GM10847 (cell line): ENCODE measurements around the gene AASS.

Experiments used
- POLR2A ChIP-seq: IDR thresholded peaks from 2 replicates; pipeline ENCODE4 v1.6.1; 2011; ENCODE audit not compliant: insufficient read length; ENCODE audit errors: extremely low read depth

The AASS gene

DNA sequence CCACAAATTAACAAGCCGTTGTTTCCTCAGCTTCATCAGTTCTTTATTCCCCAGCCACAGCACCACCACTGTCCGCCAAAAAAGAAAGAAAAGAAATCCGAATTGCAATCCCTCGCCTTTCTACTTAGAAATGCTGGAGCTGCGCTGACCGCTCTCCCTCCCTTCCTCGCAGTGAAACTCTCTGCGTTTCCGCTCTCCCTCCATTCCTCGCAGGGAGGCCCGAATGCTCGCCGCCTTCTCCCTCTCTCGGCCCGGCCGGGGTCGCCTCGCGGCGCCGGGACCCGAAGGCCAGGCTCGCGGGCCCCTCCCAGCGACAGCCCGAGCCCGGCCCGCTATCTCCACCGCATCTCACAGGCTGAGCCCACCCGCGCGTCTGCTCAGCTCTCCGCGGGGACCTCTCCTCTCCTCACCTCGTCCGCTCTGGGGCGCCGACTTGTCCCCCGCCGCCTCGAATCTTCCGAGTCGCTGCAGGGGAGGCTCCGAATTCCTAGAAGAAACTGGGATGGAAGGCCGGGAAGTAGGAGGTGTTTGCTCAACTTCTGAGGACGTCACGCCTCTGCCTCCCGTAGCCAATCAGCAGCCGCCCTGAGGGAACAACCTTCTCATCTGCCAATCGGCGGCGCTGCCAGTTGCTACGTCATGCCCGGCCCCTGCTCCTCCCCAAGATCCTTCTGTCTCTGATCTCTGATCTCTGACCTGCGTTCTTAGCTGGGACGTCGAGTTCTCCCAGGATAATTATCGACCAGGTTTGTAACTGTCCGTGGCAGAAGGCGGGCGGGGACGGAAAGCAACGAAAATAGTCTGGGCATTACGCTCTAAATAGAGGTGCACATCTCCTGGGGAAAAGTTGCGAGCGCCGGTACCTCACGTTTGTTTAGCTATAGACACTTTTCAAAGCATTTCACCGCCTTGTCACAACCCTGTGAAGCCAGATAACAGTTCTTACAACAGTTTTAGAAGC, at the start of gene AASS:
Gene AASS (minus strand): TSS at position 499 of the 961 bp plus-strand sequence. CDS start 10,523 bp downstream, outside the sequence.
- no peak for TF ChIP-seq POLR2A

DNA sequence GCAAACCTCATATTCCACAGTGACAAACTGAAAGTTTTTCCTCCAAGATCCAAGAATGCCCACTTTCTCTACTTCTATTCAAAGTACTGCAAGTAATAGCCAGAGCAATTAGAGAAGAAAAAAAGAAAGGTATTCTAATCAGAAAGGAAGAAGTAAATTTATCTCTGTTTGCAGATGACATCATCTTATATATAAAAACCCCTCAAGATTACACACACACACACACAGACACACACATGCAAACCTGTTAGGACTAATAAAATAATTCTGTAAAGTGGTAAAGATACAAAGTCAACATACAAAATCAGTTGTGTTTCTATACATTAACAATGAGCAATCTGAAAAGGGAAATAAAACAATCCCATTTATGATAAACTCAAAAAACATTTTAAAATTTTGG, 44.7 kb upstream of the AASS start:
- TF ChIP-seq POLR2A, result no peak

DNA sequence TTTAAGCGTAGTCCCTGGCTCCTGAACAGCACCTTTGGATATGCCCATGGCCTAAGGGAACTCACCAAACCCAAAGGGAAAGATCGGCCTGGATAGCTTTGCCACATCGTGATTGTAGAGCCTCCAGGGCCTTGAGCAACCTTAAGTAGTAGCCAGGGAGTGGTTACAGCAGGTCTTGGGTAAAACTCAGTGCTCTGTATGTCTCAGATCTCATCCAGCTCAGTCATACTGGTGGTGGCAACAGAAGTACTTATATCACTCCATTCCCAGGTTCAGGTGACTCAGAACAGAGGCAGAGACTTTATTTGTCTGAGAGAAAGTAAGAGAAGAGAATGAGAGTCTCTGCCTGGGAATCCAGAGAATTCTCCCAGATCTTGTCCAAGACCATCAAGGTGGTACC, 39.1 kb upstream of the AASS start:
- TF ChIP-seq POLR2A, result no peak

DNA sequence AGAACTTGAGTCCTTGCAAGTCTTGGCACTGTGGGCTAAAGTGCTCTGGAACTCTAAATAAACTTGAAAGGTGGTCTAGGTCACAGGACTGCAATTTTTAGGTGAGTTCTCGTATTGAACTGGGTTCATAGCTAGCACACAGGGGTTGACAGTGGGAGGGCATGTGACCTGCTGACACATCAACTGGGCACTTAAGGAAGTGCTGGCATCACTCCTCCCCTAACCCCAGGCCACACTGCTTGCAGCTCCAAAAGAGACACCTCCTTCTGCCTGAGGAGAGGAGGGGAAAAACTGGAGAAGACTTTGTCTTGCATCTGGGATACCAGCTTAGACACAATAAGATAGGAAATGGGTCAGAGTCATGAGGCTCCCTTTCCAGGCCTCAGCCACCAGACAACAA, 38.0 kb upstream of the AASS start:
- TF ChIP-seq POLR2A, result no peak

DNA sequence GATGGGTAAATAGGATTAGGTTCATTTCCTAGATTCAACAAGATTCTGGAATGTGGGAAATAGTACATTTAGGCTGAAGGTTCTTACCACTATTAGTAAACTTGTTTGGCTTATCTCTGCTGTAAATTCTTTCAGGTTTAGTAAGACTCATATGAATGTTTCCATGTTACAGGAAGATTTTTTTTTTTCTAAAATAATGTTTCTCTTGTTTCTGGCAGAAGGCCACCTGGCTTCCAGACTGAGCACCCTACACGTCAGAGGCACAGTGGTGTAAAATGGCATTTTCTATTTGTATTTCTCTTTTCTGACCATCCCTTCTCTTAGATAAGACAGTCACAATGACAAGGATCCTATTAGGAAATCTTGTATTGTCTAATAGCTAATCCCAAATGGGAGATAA, 22.7 kb upstream of the AASS start:
- TF ChIP-seq POLR2A, result no peak

DNA sequence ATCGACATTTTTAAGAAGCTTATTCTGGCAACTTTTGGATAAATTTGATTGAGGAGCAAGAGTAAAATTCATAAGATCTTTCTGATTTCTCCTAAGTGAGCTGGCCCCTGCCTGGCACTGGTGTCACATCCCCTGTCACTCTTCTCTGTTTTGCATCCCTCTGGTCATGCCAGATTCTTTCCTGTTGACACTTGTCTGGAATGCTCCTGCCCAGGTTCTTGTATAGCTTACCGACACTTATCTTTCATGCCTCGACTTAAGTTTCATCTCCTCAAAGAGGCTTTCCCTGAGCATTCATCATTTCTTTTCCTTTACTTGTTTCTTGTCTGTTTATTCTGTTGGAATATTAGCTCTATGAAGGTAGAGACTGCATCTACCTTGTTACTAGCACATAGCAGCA, 22.2 kb upstream of the AASS start:
- TF ChIP-seq POLR2A, result no peak

DNA sequence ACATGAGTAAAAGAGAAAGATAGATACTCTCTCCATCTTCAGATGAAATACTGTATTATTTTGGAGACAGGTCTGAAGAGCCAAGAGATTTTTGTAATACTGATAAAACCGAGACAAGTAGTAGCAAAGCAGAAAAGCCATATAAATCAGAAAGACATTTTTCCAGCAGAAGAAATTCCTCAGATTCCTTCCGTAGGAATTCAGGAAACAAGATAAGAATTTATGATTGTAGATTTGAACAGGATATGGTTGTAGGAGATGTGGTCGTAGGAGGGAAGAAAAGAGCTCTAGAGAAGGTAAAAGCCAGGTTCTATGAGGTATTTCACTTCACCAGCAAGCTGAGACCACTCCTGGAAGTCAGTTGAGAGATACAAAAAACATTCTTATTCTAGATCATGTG, 17.6 kb upstream of the AASS start:
- TF ChIP-seq POLR2A, result no peak

DNA sequence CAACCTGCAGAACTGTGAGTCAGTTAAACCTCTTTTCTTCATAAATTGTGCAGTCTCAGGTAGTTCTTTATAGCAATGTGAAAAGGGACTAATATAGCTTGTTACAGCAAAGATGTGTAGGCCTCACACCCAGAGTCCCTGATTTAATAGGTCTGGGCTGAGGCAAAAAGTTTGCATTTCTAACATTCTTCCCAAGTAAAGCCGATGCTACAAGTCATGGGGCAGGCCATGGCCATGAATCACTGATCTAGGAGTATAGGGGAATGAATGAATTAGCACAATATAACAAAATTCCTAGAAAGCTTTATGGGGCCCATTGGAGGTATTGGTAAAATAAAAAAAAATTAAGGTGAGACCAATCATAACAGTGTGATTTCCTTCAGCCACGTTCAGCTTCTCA, 11.5 kb upstream of the AASS start:
- TF ChIP-seq POLR2A, result no peak

DNA sequence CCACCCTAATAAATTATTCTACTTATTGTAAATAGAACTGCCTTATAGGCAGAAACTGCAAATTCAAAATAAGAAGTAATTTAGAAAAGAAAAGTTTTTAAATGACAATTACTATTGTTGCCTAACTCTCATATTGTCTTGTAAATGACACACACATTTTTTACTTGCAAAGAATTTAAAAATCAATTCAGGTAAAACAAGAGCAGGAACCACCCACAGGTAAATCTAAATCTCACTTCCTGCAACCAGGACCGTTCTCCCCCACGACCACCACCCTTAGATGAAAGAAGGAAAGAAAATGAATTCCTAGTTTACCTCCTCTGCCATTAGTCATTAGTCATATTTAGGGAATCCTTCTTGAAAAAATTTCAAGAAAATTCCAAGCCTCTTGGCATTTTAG, 4.8 kb upstream of the AASS start:
- TF ChIP-seq POLR2A, result no peak

DNA sequence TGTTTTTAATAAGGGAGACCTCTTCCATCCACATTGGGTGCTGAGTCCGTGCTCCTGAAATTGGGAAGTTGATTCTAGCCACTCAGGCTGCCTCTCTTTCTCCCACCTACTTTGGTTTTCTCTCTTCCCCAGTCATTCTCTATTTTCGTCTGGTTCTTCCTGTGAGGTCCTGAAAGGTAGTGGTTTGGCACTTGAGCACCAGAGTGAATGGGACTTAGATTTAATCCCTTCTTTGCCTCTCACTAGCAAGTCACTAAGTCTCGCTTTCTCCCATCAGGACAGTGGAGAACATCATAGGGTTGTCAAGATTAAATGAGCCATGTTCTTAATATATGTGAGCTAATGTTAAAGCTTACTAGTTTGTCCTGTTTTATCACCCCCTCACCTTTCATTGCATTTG, 4.0 kb upstream of the AASS start:
- no peak for TF ChIP-seq POLR2A

DNA sequence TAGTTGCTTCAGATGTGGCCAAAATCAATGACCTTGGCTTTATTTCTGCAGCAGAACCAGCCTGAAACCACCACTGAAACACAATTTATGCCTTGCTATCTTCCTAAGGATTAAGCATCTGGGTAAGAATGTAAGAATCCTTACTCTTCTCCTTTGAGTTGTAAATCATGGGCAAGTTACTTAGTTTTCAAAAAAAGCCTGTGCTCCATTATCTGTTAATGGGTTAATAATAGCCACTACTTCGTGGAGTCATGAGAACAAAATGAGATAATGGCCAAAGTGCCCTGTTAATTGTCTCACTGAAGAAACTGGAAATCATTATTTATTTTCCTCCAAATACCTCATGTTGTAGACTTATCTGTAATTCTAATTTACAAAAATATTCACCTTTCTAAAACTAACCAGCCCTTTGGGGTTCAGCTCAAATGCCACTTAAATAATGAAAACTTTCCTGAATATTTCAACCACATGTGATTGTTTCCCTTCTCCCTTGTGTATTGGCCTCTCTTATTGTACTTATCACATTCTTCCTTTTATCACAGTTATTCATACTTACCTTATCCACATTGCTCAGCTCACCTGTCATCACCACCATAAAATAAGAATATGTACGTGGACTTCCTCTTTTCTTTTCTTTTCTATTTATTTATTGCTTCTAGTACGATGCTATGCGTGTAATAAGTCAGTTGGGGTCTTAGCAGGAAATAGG, 2.0 kb upstream of the AASS start:
- TF ChIP-seq POLR2A, result no peak

DNA sequence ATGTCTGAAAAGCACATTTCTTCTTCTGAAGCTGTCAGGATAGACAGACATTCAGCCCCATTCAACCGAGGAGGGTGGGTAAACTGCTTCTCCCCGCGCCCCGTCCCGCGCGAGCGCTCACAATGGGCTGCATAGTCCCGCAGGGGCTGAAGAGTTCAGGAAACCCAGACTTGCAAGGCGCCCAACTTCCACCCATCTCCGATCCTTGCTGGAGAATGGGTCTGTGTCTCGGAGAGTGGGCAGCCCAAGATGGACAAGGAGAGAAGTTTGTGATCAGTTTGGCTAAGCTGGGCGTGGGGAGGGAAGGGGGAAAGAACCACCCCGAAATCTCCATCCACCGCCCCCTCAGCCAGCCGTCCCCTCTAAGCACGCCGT, 686 bp downstream of the AASS start:
- no peak for TF ChIP-seq POLR2A

DNA sequence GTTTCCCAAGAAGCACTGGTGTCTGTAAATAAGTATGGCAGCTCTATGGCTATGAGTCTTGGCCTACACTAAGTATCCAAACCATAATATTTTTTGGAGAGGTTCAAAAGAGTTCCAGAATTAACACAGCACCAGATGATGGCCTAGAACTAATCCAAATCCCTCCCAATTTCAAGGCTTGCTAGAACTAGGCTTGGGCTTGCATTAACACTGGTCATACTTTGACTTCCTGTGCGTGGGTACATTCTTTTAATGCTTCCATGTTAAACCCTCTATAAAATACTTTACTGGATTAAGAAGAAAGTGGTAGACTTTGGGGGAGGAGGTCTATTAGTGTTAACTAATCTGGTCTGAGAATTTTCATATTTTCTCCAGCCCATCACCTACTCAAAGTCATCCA, 3.1 kb downstream of the AASS start:
- TF ChIP-seq POLR2A, result no peak

DNA sequence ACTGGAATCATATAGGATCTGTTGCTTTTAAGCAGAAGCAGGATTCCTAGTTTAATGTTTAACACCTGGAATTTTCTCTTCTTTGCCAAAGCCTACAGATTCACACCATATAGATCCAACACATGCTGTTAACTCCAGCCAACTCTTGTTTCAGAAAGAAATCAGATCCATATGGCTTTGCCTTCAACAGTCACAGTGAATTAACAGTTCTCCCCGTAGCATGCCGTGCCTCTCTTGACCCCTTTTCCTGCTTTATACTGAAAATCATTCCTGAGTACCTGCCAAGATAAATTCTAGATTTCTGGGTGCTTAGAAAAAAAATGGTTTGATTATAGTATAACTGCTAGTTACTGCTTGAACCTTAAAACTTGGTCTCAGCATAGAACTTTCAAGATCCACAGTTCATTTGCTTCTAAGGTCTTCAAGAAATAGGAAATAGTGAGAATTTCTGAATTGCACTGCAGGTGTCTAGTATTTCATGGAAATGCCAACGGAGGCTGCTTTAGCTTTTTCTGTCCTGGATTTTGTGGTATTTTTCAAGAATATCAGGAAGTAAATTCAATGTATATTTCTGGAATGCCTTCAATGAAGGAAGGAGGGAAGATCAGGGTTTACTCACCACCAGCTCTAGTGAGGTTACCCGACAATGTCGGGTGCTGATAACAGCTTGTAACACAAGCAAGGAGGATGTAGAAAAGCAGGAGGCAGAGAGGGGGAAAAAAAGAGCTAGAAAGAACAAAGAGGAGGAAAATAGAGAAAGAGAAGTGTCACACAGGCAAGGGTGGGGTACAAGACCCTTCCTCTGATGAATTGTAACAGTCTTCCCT, 6.6 kb downstream of the AASS start:
- no peak for TF ChIP-seq POLR2A

DNA sequence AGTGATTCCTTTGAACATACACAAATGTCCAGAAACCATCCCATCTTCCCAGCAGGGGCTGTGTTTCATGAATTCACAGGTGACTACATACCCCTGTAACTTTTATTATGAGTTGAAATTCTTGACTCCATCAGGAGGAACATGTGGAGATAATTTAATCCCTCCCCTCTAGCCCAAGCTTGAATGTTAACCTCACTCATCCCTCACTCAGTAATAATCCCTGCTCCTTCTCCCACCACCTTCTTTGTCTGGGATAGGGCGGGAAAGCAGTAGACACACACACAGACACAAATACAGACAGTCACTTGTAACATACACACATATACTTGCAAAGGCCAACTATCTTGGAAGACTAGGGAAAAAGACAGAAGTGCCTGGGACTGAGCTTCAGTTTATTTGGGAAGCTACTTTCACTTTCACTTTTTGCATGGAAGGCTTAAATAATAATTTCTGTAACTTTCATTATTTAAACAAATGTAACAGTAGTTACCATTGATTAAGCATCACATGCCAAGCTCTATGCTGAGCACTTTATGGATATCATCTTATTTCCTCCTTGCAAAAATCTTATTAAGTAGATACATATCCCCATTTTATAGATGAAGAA, 7.3 kb downstream of the AASS start:
- TF ChIP-seq POLR2A, result no peak
